OCI-LY1 (cell line): ENCODE data around the gene TPH1.
A peak's percentile ranks its signal among the peaks of the same experiment; 100 is the strongest.

ENCODE experiments used
- EZH2 ChIP-seq: fragments of 200-600 bp; sonication (generic), shearing (Covaris generic); IDR thresholded peaks from 2 replicates; pipeline ENCODE4 v1.8.0; 2017; ENCODE audit warnings: borderline replicate concordance, mixed run types, mild to moderate bottlenecking, antibody characterized with exemption, low read length, moderate library complexity, mixed read lengths
- TF ChIP-seq, protein P1 (sequence below): fragments of 200-600 bp; sonication (generic), shearing (Covaris generic); IDR thresholded peaks from 2 replicates; pipeline ENCODE4 v1.5.1; 2017; ENCODE audit warnings: mild to moderate bottlenecking, antibody characterized with exemption, low read length, moderate library complexity, mixed read lengths

DNA sequence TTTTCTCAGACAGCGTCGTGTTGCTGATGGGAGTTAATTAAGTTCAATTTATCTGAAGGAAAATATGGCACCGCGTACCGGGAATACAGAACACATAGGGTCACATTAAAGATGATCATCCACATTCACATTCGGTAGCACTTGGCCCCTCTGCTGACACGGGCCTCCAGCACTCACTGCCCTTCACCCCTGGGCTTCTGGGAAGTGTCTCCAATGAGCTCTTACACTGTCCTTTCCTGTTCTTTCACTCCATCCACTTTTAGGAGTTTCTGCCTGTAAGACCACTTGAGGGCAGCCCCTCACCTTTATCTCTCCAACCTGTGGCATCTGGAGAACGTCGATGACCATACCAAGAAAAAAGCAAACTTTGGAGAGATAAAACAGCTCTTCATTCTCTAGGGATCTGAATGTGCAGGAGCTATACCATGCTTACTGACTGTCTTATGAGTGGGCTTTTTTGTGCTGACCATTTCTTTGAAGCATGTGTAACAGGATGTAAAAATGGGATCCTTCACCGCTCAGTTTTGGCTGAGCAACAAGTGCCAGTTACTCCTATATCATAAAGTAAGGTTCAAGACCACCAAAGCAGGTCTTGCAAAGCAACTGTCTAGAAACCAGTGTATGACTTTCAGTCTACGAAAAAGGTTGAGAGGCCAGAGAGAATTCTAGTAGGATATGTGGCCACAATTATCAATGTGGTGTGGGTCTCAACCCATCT lies 32.1 kb downstream of the TPH1 start:
- TF ChIP-seq, protein P1, sequence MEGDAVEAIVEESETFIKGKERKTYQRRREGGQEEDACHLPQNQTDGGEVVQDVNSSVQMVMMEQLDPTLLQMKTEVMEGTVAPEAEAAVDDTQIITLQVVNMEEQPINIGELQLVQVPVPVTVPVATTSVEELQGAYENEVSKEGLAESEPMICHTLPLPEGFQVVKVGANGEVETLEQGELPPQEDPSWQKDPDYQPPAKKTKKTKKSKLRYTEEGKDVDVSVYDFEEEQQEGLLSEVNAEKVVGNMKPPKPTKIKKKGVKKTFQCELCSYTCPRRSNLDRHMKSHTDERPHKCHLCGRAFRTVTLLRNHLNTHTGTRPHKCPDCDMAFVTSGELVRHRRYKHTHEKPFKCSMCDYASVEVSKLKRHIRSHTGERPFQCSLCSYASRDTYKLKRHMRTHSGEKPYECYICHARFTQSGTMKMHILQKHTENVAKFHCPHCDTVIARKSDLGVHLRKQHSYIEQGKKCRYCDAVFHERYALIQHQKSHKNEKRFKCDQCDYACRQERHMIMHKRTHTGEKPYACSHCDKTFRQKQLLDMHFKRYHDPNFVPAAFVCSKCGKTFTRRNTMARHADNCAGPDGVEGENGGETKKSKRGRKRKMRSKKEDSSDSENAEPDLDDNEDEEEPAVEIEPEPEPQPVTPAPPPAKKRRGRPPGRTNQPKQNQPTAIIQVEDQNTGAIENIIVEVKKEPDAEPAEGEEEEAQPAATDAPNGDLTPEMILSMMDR, result peak; percentile 19; the same call in 1 of the 2 replicates
- no peak for TF ChIP-seq EZH2
